Suprapubic skin (tissue), 4 donors: ENCODE data around the gene MAGI1.

ENCODE experiments used
- CTCF ChIP-seq, 2 donors: fragments of 200-600 bp in 1 of 2; fragments of 450-650 bp in 1 of 2; sonication (generic) in 1 of 2; IDR thresholded peaks; one replicate each; pipeline ENCODE4 v1.5.1; 2016 to 2019; ENCODE audit warnings: antibody characterized with exemption in 2 of 2, mild to moderate bottlenecking in 1 of 2, moderate library complexity in 1 of 2
- POLR2A ChIP-seq, 2 donors: fragments of 450-650 bp; IDR thresholded peaks; one replicate each; pipeline ENCODE4 v1.6.1; 2017; ENCODE audit warnings: antibody characterized with exemption in 2 of 2, mild to moderate bottlenecking in 2 of 2, moderate library complexity in 2 of 2
- POLR2AphosphoS5 ChIP-seq, 3 donors: sonication (generic); formaldehyde crosslinking; IDR thresholded peaks; one replicate each; pipeline ENCODE4 v1.6.1; 2017; ENCODE audit warnings: antibody characterized with exemption in 3 of 3

- TF ChIP-seq CTCF (IDR thresholded peaks at IDR 0.05), result no peak
- TF ChIP-seq POLR2A (IDR thresholded peaks at IDR 0.05), result no peak
- TF ChIP-seq POLR2AphosphoS5 (IDR thresholded peaks at IDR 0.05), result no peak
Measured at GRCh38 chr3:65945480-65945879, 93.2 kb downstream of the MAGI1 start.
